ENCODE results near the gene LPAR3.
"Not testable (repeated sequence)": the region's sequence is repeated elsewhere in the genome, so short reads cannot be mapped to it uniquely, and the experiment has no call there.

The LPAR3 gene

GRCh38 chr1:84907095-84907827, 14.3 kb upstream of the LPAR3 start:
- FAIRE-seq (no peak), DNase-seq (ENCODE audit: insufficient read length, low spot score) (peak; percentile 5)

GRCh38 chr1:84902727-84903126, 9.7 kb upstream of the LPAR3 start:
- not testable (repeated sequence) for DNase-seq (ENCODE audit: insufficient read length, low spot score); FAIRE-seq

GRCh38 chr1:84899969-84900368, 7.0 kb upstream of the LPAR3 start:
- DNase-seq (ENCODE audit: insufficient read length, low spot score) (no peak), FAIRE-seq (no peak)

GRCh38 chr1:84896279-84896678, 3.3 kb upstream of the LPAR3 start:
- DNase-seq (ENCODE audit: insufficient read length, low spot score) (no peak), FAIRE-seq (no peak)

- DNase-seq (ENCODE audit: insufficient read length, low spot score): no peak
These were observed 2.4 kb downstream of the LPAR3 start for GRCh38 chr1:84890566-84890965.

GRCh38 chr1:84889437-84889836, 3.6 kb downstream of the LPAR3 start:
- FAIRE-seq: no peak
- no peak for DNase-seq (ENCODE audit: insufficient read length, low spot score)

More at GRCh38 chr1:84890566-84890965, 2.4 kb downstream of the LPAR3 start:
- FAIRE-seq: no peak

- no peak for FAIRE-seq
- DNase-seq (ENCODE audit: insufficient read length, low spot score): no peak
These were observed 4.3 kb downstream of the LPAR3 start for GRCh38 chr1:84888753-84889152.

GRCh38 chr1:84887261-84887934, 5.6 kb downstream of the LPAR3 start:
- no peak for FAIRE-seq
- no peak for DNase-seq (ENCODE audit: insufficient read length, low spot score)

GRCh38 chr1:84885469-84885868, 7.5 kb downstream of the LPAR3 start:
- DNase-seq (ENCODE audit: insufficient read length, low spot score): no peak
- no peak for FAIRE-seq

- DNase-seq (ENCODE audit: insufficient read length, low spot score) (no peak), FAIRE-seq (no peak)
These were observed 8.2 kb downstream of the LPAR3 start for GRCh38 chr1:84884671-84885389.

- FAIRE-seq (no peak), DNase-seq (ENCODE audit: insufficient read length, low spot score) (peak; percentile 5)
These were observed 9.7 kb downstream of the LPAR3 start for GRCh38 chr1:84883286-84883685.

- FAIRE-seq (no peak), DNase-seq (ENCODE audit: insufficient read length, low spot score) (no peak)
These were observed 15.4 kb downstream of the LPAR3 start for GRCh38 chr1:84877592-84877991.

GRCh38 chr1:84876353-84876752, 16.7 kb downstream of the LPAR3 start:
- DNase-seq (ENCODE audit: insufficient read length, low spot score) (no peak), FAIRE-seq (no peak)

- no peak for DNase-seq (ENCODE audit: insufficient read length, low spot score)
- FAIRE-seq: no peak
These were observed 19.6 kb downstream of the LPAR3 start for GRCh38 chr1:84873366-84873765.

- DNase-seq (ENCODE audit: insufficient read length, low spot score): no peak
- no peak for FAIRE-seq
These were observed 20.2 kb downstream of the LPAR3 start for GRCh38 chr1:84872696-84873355.

- FAIRE-seq (no peak), DNase-seq (ENCODE audit: insufficient read length, low spot score) (no peak)
These were observed 21.8 kb downstream of the LPAR3 start for GRCh38 chr1:84871181-84871580.

- no peak for DNase-seq (ENCODE audit: insufficient read length, low spot score)
- no peak for FAIRE-seq
These were observed 22.4 kb downstream of the LPAR3 start for GRCh38 chr1:84870591-84870990.

- FAIRE-seq (no peak), DNase-seq (ENCODE audit: insufficient read length, low spot score) (no peak)
These were observed 23.3 kb downstream of the LPAR3 start for GRCh38 chr1:84869720-84870119.

- no peak for FAIRE-seq
- DNase-seq (ENCODE audit: insufficient read length, low spot score): no peak
These were observed 30.2 kb downstream of the LPAR3 start for GRCh38 chr1:84862810-84863251.

- no peak for DNase-seq (ENCODE audit: insufficient read length, low spot score)
- no peak for FAIRE-seq
These were observed 30.9 kb downstream of the LPAR3 start for GRCh38 chr1:84861988-84862644.

GRCh38 chr1:84861516-84861915, 31.5 kb downstream of the LPAR3 start:
- DNase-seq (ENCODE audit: insufficient read length, low spot score) (no peak), FAIRE-seq (no peak)
